HG03432 (cell line): ENCODE measurements around the gene STUB1.

Source experiments
- ATAC-seq: cut with Tn5 transposase; IDR thresholded peaks from one replicate; pipeline ENCODE4 v1.9.1; 2021; ENCODE audit warnings: mild to moderate bottlenecking, moderate library complexity; ENCODE audit not compliant: unreplicated experiment

The STUB1 gene

GRCh38 chr16:662597-662996 is 17.6 kb upstream of the STUB1 start:
- no peak for ATAC-seq

- no peak for ATAC-seq
Observed at GRCh38 chr16:666572-666971, 13.6 kb upstream of the STUB1 start.

- no peak for ATAC-seq
Observed at GRCh38 chr16:667113-667779, 13.0 kb upstream of the STUB1 start.

DNA sequence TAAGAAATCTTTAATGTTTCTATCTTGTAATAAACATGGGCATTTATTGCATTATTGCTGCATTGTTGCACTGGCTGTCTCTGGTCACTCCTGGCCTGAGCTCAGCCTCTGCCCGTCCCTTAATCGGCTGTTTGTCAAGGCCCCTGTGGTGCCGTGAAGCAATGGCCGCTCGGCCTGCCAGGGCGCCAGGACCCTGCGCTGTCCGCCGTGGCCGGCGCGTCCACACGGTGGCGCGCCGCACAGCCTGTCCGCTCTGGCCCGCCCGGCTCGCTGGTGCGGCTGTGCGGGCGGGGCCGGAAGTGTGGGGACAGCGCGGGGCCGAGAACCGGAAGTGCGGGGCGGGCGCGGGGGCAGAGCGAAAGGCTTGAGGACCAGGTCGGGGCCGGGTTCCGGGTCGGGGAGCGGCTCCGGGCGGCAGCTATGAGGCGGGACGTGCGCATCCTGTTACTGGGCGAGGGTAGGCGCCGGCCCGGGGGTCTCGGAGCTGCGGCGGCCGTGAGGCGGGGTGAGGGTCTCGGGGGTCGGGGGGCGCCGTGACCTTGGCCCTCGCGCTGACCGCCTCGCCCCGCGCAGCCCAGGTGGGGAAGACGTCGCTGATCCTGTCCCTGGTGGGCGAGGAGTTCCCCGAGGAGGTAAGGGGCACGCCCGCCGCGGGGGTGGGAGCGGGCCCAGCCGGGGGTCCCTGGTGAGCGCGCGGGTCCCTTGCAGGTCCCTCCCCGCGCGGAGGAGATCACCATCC is 12.3 kb upstream of the STUB1 start, which contains the start of gene RHOT2:
TSS of gene RHOT2 (plus strand) at position 353 of the 739 bp plus-strand sequence. CDS start at position 421, 68 bp downstream.
- peak; percentile 83 for ATAC-seq

DNA sequence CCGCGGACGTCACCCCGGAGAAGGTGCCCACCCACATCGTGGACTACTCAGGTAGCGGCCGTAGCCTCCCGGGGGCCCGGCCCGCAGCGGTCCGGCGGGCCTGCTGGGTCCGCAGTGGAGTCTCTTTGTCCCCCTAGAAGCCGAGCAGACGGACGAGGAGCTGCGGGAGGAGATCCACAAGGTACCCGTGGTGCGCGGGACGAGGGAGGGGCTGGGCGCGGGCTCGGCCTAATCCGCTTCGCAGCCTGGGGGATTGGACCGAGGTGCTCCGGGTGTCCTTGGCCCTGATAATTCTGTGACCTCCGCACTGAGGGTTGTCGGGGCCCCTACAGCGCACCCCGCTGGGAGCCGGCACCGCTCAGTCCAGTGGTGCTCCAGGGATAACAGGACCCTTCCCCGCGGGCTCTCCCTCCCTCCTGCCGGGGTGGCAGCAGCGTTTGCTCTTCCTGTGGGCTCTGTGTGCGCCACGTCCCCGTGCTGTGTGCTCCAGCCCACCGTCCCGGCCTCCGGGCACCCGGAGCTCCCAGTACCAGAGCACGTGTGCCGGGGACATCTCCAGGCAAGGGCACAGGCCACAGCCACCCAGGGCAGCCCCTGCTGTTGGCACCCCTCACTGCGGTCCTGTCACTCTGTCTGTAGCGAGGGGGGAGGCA is 11.6 kb upstream of the STUB1 start:
- ATAC-seq, result no peak

DNA sequence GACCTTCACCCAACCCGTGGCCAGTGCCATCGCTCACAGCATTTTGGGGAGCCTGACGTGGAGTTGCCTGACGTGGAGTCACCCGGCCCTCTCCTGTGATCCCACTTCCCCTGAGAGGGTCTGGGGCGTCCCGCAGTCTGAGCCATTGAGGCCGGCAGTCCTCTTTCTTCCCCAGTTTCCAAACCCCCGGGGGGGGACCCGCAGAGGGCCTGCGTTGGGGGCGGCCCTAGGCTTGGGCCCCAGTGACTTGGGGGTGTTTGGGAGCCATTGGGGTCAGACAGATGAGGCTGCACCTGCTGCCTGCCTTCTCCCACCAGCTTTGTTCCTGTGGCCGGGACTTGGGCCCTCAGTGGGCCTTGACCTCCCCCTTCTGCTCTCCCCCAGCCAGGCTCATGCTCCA is 10.5 kb upstream of the STUB1 start:
- no peak for ATAC-seq

DNA sequence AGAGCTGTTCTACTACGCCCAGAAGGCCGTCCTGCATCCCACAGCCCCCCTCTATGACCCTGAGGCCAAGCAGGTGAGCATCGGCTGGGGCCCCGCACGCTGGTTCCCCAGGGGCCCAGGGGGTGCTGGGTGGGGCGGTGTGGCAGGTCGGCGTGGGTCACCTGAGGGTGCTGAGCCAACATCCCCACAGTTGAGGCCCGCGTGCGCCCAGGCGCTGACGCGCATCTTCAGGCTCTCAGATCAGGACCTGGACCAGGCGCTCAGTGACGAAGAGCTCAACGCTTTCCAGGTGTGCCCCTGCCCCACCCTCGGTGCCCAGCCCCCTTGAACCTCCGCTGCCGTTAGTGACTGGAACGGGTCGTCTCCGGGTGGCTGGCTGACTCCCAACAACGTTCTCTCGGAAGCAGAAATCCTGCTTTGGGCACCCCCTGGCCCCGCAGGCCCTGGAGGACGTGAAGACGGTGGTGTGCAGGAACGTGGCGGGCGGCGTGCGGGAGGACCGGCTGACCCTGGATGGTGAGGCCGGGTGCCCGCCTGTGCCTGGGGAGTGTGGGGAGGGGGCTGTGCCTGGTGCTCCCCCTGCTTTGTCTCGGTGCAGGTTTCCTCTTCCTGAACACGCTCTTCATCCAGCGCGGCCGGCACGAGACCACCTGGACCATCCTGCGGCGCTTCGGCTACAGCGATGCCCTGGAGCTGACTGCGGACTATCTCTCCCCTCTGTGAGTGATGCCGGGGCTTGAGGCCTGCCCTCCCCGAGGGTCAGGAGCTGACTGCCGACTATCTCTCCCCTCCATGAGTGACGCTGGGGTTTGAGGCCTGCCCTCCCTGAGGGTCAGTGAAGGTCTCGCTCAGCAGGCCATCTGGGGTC is 9.5 kb upstream of the STUB1 start:
- ATAC-seq, result no peak

DNA sequence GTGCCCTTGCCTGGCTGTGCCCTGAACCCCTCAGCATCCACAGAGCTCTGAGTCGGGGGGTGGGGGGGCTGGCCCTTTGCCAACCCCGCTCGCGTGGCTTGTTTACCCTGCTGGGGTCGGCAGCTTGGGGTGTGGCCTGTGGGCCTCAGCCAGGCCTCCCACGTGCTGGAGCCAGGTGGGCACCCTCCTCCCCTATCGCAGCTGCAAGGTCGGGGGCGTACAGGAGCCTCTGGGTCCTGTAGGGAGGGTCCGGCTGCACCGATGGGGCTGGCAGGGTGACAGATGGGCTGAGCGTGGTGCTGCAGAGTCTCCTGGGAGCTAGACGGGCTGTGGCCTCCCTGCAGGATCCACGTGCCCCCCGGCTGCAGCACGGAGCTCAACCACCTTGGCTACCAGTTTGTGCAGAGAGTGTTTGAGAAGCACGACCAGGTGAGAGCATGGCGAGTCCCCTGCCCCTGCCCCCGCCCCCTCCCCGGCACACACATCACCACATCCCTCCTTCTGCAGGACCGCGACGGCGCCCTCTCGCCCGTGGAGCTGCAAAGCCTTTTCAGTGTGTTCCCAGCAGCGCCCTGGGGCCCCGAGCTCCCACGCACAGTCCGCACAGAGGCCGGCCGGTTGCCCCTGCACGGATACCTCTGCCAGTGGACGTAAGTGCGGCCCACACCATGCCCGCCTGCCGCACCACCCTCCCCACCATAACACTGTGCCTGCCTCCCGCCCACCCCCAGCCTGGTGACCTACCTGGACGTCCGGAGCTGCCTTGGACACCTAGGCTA is 8.7 kb upstream of the STUB1 start:
- no peak for ATAC-seq

GRCh38 chr16:672371-672770 is 7.8 kb upstream of the STUB1 start:
- no peak for ATAC-seq

DNA sequence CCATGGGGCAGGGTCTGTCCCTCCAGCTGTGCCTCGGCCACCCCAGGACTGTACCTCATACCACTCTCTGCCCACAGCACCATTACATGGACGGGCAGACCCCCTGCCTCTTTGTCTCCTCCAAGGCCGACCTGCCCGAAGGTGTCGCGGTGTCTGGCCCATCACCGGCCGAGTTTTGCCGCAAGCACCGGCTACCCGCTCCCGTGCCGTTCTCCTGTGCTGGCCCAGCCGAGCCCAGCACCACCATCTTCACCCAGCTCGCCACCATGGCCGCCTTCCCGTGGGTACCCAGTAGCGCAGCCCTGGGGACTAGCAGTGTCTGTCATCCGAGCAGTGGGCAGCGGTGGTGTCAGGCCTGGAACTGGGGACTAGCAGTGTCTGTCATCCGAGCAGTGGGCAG is 7.4 kb upstream of the STUB1 start:
- ATAC-seq, result no peak

GRCh38 chr16:673399-673991 is 6.7 kb upstream of the STUB1 start:
- no peak for ATAC-seq

DNA sequence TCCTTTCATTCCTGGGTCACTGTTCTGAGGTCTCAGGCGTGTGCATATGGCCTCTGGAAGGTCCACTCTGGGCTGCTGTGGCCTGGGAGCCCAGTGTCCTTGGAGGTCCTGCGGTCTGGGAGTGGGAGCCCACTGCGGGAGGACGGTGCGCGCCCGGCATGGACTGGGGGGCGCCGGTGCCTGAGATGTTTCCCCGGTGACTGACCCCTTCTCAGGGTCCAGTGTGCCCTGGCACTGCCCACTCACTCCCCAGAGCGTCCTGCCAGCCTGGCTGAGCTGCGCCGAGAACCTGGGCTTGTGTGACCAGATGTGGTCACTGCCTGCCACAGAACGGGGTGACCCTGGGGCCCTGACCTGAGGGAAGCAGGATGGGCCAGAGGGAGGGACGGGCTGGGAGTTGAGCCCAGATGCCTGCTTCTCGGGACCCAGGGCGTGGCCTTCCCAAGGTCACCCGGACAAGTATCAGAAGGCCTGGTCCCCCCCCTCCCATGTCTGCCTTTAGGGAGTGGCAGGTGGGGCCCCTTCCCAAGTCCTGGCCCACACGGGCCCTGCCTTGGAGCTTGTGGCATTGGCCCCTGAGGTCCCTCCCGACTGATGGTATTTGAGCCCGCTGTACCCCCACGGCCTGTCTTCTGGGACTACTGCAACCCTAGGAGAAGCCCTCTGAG is 5.9 kb upstream of the STUB1 start:
- no peak for ATAC-seq

DNA sequence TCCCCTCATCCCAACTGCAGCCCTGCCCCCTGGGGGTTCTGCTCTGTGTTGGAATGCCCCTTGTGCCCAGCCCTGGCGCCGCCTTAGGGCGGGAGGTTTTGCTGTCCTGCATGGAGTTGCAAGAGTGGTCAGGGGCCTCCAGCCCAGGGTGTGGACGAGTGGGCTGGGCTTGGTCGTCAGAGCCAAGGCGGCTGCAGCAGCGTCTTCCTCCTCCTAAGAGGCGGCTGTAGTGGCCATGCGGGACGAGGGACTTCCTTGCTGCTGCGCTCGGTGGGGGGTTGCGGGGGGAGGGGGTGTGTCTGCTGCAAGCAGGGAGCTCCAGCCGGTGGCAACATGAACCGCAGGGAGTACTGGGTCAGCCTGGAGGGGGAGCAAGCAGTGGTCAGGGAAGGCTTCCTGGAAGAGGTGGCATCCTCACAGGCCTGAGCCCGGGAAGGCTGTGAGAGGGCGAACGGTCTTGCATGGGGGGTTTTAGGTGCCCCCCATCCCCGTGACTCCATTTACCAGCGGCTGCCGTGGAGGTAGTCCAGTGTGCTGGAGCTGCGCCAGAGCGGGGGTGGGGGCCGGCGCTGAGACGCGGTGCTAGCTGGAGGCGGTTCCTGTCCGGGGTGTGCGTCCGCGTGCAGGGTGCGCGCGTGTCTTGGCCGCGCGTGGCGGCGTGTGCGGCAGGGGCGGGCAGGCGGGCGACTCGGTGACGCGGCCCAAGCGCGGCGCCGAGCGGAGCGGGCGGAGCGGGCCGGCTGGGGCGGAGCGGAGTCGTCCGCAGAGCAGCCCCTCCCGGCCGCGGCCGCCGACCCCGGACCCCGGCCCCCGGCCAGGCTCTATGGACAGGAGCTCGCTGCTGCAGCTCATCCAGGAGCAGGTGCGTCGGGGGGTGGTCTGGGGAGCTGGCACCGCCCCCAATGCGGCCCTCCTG is 5.0 kb upstream of the STUB1 start, which contains the start of gene RHBDL1:
TSS of gene RHBDL1 (plus strand) at position 704 of the 916 bp plus-strand sequence. CDS start at position 824, 120 bp downstream.
- no peak for ATAC-seq

- ATAC-seq, result no peak
Observed at GRCh38 chr16:675884-676564, 4.2 kb upstream of the STUB1 start.

GRCh38 chr16:676565-676902 is 3.7 kb upstream of the STUB1 start:
- no peak for ATAC-seq

- ATAC-seq, result no peak
Observed at GRCh38 chr16:676913-677312, 3.3 kb upstream of the STUB1 start.

- no peak for ATAC-seq
Observed at GRCh38 chr16:677316-678190, 2.7 kb upstream of the STUB1 start.
